PFSK-1 (cell line): ENCODE data around the gene EXOC7.

Experiments
- FOXP2 ChIP-seq: optimal IDR thresholded peaks from 2 replicates; pipeline ENCODE3; 2011; ENCODE audit warnings: borderline replicate concordance, control low read depth, inconsistent platforms; ENCODE audit not compliant: insufficient read depth; ENCODE audit errors: extremely low read length, extremely low read depth
- POLR2AphosphoS5 ChIP-seq: IDR thresholded peaks from 2 replicates; pipeline ENCODE4 v1.6.1; 2012; ENCODE audit warnings: low read depth, mild to moderate bottlenecking, control low read depth, low read length, moderate library complexity
- SIN3A ChIP-seq: IDR thresholded peaks from 2 replicates; pipeline ENCODE4 v1.6.1; 2012; ENCODE audit warnings: mild to moderate bottlenecking, low read length, moderate library complexity, borderline replicate concordance; ENCODE audit not compliant: insufficient read depth
- TAF1 ChIP-seq: IDR thresholded peaks from 2 replicates; pipeline ENCODE4 v1.6.1; 2012; ENCODE audit warnings: low read length, control low read depth, borderline replicate concordance; ENCODE audit not compliant: insufficient read depth
- TF ChIP-seq, protein P1 (sequence below), 2 experiments: IDR thresholded peaks; 2 replicates each; pipeline versions ENCODE4 v1.6.1 to v1.8.0; 2011 to 2012; ENCODE audit warnings: low read depth in 2 of 2, low read length in 2 of 2, control low read depth in 1 of 2, inconsistent platforms in 1 of 2, mild to moderate bottlenecking in 1 of 2, moderate library complexity in 1 of 2; ENCODE audit not compliant: insufficient read depth in 1 of 2

The EXOC7 gene

DNA sequence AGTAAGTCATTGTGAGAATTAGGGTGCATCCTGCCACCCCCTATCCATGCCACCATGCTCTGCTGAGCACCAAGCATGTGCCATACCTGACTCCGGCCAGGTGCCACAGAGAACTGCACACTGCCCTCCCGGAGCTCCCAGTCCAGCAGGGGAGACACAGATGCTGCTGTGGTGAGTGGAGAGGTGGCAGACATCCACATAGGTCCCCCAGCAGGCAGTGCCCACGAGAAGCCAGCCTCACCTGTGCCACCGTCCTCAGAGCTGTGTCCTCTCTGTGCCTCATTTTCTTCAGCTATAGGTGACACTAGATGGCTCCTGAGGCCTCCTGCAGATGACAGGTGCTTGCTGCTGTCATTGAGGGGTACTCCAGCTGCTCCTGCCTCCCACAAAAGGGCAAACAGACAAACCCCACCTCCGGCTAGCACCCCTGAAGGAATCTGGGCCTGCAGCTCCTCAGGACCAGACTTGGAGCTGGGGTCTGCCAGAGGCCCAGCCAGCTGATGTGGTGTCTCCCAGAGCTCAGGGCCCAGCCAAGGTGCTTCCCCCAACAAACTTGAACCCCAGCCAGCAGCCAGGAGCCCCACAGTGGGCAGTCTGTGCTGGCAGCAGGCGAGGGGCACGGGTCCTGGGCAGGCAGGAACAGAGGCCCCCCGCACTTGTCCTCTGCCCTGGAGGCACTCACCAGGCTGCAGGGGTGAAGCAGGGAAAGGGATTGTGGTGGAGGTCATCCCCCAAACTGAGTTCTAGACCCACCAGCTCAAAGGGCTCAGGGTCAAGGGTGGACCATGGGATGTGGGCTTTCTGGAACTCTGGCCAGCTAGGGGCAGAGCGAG is 20.4 kb upstream of the EXOC7 start:
- TF ChIP-seq FOXP2 (no peak), SIN3A (no peak), TAF1 (no peak), POLR2AphosphoS5 (no peak)
- TF ChIP-seq, protein P1, sequence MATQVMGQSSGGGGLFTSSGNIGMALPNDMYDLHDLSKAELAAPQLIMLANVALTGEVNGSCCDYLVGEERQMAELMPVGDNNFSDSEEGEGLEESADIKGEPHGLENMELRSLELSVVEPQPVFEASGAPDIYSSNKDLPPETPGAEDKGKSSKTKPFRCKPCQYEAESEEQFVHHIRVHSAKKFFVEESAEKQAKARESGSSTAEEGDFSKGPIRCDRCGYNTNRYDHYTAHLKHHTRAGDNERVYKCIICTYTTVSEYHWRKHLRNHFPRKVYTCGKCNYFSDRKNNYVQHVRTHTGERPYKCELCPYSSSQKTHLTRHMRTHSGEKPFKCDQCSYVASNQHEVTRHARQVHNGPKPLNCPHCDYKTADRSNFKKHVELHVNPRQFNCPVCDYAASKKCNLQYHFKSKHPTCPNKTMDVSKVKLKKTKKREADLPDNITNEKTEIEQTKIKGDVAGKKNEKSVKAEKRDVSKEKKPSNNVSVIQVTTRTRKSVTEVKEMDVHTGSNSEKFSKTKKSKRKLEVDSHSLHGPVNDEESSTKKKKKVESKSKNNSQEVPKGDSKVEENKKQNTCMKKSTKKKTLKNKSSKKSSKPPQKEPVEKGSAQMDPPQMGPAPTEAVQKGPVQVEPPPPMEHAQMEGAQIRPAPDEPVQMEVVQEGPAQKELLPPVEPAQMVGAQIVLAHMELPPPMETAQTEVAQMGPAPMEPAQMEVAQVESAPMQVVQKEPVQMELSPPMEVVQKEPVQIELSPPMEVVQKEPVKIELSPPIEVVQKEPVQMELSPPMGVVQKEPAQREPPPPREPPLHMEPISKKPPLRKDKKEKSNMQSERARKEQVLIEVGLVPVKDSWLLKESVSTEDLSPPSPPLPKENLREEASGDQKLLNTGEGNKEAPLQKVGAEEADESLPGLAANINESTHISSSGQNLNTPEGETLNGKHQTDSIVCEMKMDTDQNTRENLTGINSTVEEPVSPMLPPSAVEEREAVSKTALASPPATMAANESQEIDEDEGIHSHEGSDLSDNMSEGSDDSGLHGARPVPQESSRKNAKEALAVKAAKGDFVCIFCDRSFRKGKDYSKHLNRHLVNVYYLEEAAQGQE (IDR thresholded peaks at IDR 0.05; ENCODE audit: insufficient read depth in 1 of 2, low read depth in 2 of 2, low read length in 2 of 2) = no peak

DNA sequence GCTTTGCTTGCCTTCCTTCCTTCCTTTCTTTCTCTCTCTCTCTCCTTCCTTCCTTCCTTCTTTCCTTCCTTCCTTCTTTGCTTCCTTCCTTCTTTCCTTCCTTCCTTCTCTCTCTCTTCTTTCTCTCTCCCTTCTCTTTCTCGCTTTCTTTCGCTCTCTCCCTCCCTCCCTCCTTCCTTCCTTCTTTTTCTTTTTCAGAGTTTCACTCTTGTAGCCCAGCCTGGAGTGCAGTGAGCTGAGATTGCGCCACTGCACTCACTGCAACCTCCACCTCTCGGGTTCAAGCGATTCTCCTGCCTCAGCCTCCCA is 19.6 kb upstream of the EXOC7 start:
- TF ChIP-seq, protein P1 (IDR thresholded peaks at IDR 0.05; ENCODE audit: insufficient read depth in 1 of 2, low read depth in 2 of 2, low read length in 2 of 2) = no peak
- TF ChIP-seq SIN3A (no peak), FOXP2 (no peak), POLR2AphosphoS5 (no peak), TAF1 (no peak)

DNA sequence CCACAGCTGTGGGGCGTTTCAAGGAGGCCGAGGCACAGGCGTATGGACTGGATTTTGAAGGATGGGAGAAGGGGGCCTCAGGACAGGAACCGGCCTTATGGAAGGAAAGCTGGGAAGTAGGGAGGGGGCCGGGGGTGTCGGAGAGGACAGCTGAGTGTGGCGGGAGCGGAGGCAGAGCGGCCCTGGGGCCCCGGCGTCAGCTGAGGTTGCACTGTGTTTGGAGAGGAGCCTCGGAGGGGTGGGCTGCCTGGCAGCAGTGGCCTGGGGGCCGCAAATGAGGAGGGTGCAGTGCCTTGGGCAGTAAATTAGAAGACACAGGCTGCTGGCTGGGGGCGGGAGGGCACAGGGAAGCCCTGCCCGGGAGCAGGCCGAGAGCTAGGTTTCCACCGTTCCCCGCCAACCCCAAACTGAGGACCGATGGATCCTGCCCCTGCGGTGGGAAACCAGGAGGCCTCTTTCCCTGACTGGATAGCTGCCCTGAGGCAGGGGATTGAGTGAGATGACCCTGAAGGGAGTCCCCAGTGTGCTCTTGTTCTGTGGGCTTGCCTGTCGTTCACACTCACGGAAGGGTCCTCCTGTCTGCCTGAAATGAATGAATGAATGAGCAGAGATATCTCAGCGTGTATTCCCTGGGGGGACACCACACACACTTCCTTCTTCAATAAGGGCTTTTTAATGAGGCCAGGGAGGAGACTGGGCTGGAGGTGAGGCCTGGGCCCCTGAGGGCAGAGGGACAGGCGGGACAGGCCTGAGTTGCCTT is 19.0 kb upstream of the EXOC7 start:
- no peak for TF ChIP-seq TAF1
- no peak for TF ChIP-seq SIN3A
- TF ChIP-seq, protein P1 (IDR thresholded peaks at IDR 0.05; ENCODE audit: insufficient read depth in 1 of 2, low read depth in 2 of 2, low read length in 2 of 2) = no peak
- TF ChIP-seq POLR2AphosphoS5 = no peak
- TF ChIP-seq FOXP2 = no peak

- TF ChIP-seq FOXP2 = no peak
- TF ChIP-seq SIN3A = no peak
- TF ChIP-seq POLR2AphosphoS5 = no peak
- TF ChIP-seq TAF1 = no peak
- TF ChIP-seq, protein P1 (IDR thresholded peaks at IDR 0.05; ENCODE audit: insufficient read depth in 1 of 2, low read depth in 2 of 2, low read length in 2 of 2) = no peak
Observed at GRCh38 chr17:76121932-76122430, 18.4 kb upstream of the EXOC7 start.
